ENCODE results near the gene SLC8A1.

GRCh38 chr2:40477361-40477760 lies 25.5 kb upstream of the SLC8A1 start:
- no peak for TF ChIP-seq CTCF (IDR thresholded peaks at IDR 0.05; ENCODE audit: low read depth, low read length)
- TF ChIP-seq MAX (IDR thresholded peaks at IDR 0.05; ENCODE audit: low read depth, low read length): no peak
